A673 (cell line): Measurements from ENCODE around the gene CUX1. TPM values are rescaled to one million over a fixed set of nuclear protein-coding genes. Genes with fewer than 3 reads are reported as not detected.

Source experiments
- BruUV-seq: library from RNA; stranded (reverse); fragments of 400-500 nt; replicated peaks from 2 replicates; lab custom pipeline; 2021; lab: Mats Ljungman, UMichigan
- CTCF ChIA-PET: fragments of 300-600 bp; sonication (Branson Sonifier 250); formaldehyde crosslinking; loops from one replicate; lab custom pipeline; 2022; ENCODE audit warnings: antibody characterized with exemption; lab: Charles Lee
- POLR2A ChIA-PET: fragments of 300-600 bp; sonication (Branson Sonifier 250); formaldehyde crosslinking; loops from one replicate; lab custom pipeline; 2022; ENCODE audit warnings: antibody characterized with exemption; ENCODE audit not compliant: low non-redundant PET; lab: Charles Lee
- DNase-seq: peaks from one replicate; pipeline ENCODE4 v3.0.0-alpha.2; 2015; ENCODE audit warnings: low spot score
- H3K27ac ChIP-seq: fragments of 200-600 bp; sonication (generic); 2 replicates; pipeline ENCODE4 v1.5.1; 2016; ENCODE audit warnings: mixed run types, low read depth, mild to moderate bottlenecking, mixed read lengths, antibody characterized with exemption, low read length; ENCODE audit not compliant: poor library complexity, severe bottlenecking
- H3K27me3 ChIP-seq: fragments of 200-600 bp; sonication (generic); replicated peaks from 2 replicates; pipeline ENCODE4 v1.6.1; 2017; ENCODE audit warnings: mixed run types, low read depth, mild to moderate bottlenecking, mixed read lengths, antibody characterized with exemption, low read length; ENCODE audit not compliant: insufficient read depth, poor library complexity
- H3K36me3 ChIP-seq: fragments of 200-600 bp; sonication (generic); 2 replicates; pipeline ENCODE4 v1.6.1; 2016; ENCODE audit warnings: mixed run types, mild to moderate bottlenecking, mixed read lengths, antibody characterized with exemption, low read length; ENCODE audit not compliant: insufficient read depth, poor library complexity, severe bottlenecking
- H3K4me1 ChIP-seq: fragments of 200-600 bp; sonication (generic); 2 replicates; pipeline ENCODE4 v1.6.1; 2017; ENCODE audit warnings: mixed run types, mild to moderate bottlenecking, mixed read lengths, antibody characterized with exemption, low read length; ENCODE audit not compliant: insufficient read depth, poor library complexity, severe bottlenecking
- H3K4me3 ChIP-seq: fragments of 200-600 bp; sonication (generic); 2 replicates; pipeline ENCODE4 v1.5.1; 2016; ENCODE audit warnings: low read depth, mixed run types, mild to moderate bottlenecking, mixed read lengths, low read length; ENCODE audit not compliant: poor library complexity, severe bottlenecking
- H3K9me3 ChIP-seq: fragments of 200-600 bp; sonication (generic); 2 replicates; pipeline ENCODE4 v1.6.1; 2016; ENCODE audit warnings: mixed run types, low read depth, mild to moderate bottlenecking, mixed read lengths, antibody characterized with exemption, low read length; ENCODE audit not compliant: poor library complexity, severe bottlenecking
- EZH2 ChIP-seq: fragments of 200-600 bp; sonication (generic); IDR thresholded peaks from 2 replicates; pipeline ENCODE4 v1.6.1; 2017; ENCODE audit warnings: borderline replicate concordance, low read depth, mild to moderate bottlenecking, mixed read lengths, antibody characterized with exemption, low read length; ENCODE audit not compliant: poor library complexity, severe bottlenecking
- intact Hi-C: fragments of 100-400 bp; cut with micrococcal nuclease; formaldehyde crosslinking; loops from one replicate; pipeline ENCODE4 v1.10.0; 2022; ENCODE audit not compliant: unreplicated experiment
- total RNA-seq: library from RNA; stranded (reverse); gene quantifications from 2 replicates; pipeline ENCODE4 v1.2.3, GENCODE V29; 2021
- TF ChIP-seq, protein P1 (sequence below): fragments of 300-800, 200-600 bp; sonication (generic); conservative IDR thresholded peaks from 2 replicates; pipeline ENCODE4 v1.5.1; 2017; ENCODE audit warnings: low read depth, mild to moderate bottlenecking, antibody characterized with exemption, low read length, moderate library complexity, mixed read lengths

CUX1 gene
- total RNA-seq, 1 experiment from 2014 or later, result 49.4 TPM

DNA sequence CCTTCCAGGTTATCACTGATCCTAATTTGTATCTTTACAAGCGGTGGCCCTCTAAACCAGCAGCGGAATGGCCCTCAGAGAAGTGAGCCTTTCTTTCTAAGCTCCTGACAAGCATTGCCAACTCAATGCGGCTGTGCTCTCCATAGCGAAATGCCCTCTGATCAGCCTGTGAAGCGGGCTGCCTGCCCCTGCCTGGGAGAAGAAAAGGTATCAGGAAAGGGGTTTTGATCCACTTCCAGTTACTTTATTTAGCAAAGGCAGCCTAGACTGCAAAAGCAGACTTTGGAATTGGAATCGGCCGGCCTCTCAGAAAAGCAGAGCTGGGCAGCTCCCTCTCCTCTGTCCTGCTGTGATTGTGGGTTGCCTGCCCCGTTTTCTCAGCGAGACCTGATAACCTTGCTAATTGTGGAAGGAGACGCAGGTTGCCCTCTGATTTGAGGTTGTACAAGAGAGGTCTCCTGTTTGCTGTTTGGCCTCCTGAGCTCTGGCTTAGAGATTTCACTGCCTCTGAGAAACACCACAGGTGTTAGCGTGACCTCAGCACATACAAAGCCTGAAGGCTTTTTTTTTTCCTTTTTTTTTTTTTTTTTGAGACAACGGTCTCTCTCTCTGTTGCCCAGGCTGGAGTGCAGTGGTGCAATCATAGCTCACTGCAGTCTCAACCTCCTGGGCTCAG, 415.3 kb downstream of the CUX1 start:
- no peaks in the 10 kb centered on the region for H3K9me3 ChIP-seq
- no peak overlapping the region for H3K4me3 ChIP-seq
- H3K27ac ChIP-seq, result no peak overlapping the region
- H3K4me1 ChIP-seq, result no peaks in the 10 kb centered on the region
- no peaks in the 10 kb centered on the region for H3K36me3 ChIP-seq
- CTCF ChIA-PET, result interaction anchor here (0.6 kb wide), 1 partner anchor 93 kb away, joined by 5 read pairs; no protein-coding TSS in a partner anchor
- TF ChIP-seq, protein P1, sequence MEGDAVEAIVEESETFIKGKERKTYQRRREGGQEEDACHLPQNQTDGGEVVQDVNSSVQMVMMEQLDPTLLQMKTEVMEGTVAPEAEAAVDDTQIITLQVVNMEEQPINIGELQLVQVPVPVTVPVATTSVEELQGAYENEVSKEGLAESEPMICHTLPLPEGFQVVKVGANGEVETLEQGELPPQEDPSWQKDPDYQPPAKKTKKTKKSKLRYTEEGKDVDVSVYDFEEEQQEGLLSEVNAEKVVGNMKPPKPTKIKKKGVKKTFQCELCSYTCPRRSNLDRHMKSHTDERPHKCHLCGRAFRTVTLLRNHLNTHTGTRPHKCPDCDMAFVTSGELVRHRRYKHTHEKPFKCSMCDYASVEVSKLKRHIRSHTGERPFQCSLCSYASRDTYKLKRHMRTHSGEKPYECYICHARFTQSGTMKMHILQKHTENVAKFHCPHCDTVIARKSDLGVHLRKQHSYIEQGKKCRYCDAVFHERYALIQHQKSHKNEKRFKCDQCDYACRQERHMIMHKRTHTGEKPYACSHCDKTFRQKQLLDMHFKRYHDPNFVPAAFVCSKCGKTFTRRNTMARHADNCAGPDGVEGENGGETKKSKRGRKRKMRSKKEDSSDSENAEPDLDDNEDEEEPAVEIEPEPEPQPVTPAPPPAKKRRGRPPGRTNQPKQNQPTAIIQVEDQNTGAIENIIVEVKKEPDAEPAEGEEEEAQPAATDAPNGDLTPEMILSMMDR, result no peak
- TF ChIP-seq EZH2, result no peak
- intact Hi-C loops, result no loop called here
- no TSS peak for BruUV-seq
- DNase-seq, result no peak
- POLR2A ChIA-PET, result interaction anchor here (0.5 kb wide), 1 partner anchor 83 kb away, joined by 5 read pairs; no protein-coding TSS in a partner anchor
- H3K27me3 ChIP-seq, result no peaks in the 10 kb centered on the region

DNA sequence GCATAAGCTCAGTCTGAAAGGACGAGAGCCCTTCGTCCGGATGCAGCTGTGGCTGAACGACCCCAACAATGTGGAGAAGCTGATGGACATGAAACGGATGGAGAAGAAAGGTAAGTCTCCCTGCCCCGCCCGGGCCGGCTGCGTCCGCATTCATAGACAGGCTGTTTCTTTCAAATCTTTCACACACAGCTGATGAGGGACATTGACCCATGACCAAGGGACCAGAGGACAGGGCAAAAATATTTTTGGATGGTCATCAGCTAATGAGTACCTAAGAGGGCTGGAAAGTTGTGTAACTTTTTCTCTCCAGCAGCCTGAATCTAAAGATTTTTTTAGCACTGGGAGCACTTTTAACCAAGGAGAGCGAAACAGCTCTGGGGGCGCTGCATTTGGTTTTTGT, 416.7 kb downstream of the CUX1 start:
- H3K27me3 ChIP-seq, result no peaks in the 10 kb centered on the region
- POLR2A ChIA-PET, result no interaction called here
- DNase-seq, result no peak
- no peaks in the 10 kb centered on the region for H3K36me3 ChIP-seq
- intact Hi-C loops, result no loop called here
- no peaks in the 10 kb centered on the region for H3K9me3 ChIP-seq
- no peak for TF ChIP-seq EZH2
- TF ChIP-seq, protein P1, result no peak
- no TSS peak for BruUV-seq
- no peaks in the 10 kb centered on the region for H3K4me1 ChIP-seq
- CTCF ChIA-PET, result no interaction called here
- H3K4me3 ChIP-seq, result no peak overlapping the region
- no peak overlapping the region for H3K27ac ChIP-seq

DNA sequence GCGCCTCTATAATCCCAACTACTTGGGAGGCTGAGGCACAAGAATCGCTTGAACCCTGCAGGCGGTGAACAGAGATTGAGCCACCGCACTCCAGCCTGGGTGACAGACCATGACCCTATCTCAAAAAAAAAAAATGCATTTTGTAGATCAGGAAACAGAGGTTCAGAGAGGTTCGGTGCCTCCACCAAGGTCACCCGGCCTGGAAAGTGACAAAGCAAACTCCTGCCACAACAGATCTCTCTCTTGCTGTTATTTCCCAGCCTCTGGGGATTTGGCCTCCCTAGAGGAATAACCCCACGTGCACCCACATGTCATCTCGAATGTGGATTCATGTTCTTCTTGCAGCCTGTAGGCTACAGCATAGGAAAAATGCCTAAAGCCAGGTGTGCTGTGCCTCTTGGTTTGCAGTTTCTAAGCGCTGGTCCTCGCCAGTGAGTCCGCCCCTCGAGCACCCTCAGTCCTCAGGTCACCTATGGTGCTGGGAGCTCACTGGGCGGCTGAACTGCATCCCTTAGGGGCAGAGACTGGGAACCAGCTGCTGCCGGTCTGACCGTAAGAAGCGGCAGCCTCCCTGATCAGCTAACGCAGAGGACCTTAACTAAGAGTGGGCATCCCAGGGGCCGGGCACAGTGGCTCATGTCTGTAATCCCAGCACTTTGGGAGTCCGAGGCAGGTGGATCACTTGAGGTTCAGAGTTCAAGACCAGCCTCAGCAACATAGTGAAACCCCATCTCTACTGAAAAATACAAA, 417.6 kb downstream of the CUX1 start:
- Histone ChIP-seq H3K4me1 (no peaks in the 10 kb centered on the region), H3K36me3 (no peaks in the 10 kb centered on the region), H3K9me3 (no peaks in the 10 kb centered on the region), H3K27ac (no peak overlapping the region), H3K4me3 (no peak overlapping the region), H3K27me3 (no peaks in the 10 kb centered on the region)
- TF ChIP-seq, protein P1, result no peak
- TF ChIP-seq EZH2, result no peak
- POLR2A ChIA-PET, result no interaction called here
- CTCF ChIA-PET, result interaction anchor here (0.6 kb wide), 1 partner anchor 492 kb away, joined by 5 read pairs; no protein-coding TSS in a partner anchor
- DNase-seq, result no peak
- BruUV-seq, result no TSS peak
- intact Hi-C loops, result loop anchor here (5.0 kb wide), 1 partner anchor 418 kb away; the partner anchor contains the start of gene CUX1
